GM19043 (cell line): ENCODE results near the gene CCDC200.
"Not testable (repeated sequence)": the region's sequence is repeated elsewhere in the genome, so short reads cannot be mapped to it uniquely, and the experiment has no call there.

Experiments
- ATAC-seq: cut with Tn5 transposase; IDR thresholded peaks from one replicate; pipeline ENCODE4 v1.9.1; 2021; ENCODE audit warnings: low read depth; ENCODE audit not compliant: unreplicated experiment

CCDC200 gene

DNA sequence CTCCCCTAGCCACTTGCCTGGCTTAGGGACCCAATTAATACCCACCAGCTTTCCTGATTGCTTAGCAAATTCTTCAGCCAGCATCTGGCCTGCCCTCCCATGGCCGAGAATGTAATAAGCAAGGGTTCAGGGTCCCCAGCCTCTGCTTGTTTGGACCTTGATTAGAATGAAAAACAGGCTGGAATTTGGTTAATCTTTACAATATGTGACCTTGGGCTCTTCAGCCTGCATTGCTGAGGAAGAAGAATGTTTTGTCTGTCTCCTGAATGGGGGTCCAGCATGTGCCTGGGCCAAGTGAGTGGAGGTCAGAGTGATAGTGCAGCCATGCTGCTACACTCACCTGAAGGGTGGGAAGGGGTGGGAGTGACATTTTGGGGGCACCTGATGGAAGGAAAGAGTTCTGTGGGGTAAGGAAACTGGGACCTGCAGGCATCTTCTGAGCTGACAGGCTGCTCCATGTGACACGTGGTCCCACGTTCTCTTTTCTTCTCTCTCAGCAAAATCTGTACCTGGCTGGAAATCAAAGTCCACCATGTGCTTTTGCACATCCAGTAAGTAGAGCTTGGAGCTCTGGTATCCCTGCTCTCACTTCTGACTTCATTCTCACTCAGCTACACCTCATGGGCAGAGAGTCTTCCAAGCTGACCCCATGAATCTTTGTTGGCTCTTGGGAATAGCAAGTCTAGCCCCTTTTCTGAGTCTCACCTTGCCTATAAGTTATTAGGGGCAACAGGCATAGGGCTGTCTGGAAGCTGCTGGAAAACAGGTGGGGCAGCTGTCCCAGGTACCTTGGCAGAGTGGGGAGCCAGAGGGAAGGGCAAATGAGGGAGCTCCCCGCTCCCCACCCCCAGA lies 11.4 kb downstream of the CCDC200 start:
- no peak for ATAC-seq

DNA sequence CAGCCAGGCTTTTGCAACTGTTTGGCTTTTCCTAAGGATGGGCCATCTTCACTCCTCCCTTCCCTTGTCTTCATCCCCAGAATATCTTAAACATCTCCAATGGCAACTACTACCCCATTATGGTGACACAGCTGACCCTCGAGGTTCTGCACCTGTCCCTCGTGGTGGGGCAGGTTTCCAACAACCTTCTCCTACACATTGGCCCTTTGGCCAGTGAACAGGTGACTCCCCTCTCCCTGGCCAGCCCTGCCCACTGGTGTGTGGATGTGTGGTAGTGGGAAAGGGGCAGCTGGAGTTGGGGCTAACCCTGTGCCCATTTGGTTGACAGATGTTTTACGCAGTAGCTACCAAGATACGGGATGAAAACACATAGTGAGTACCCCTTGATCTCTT lies 12.1 kb downstream of the CCDC200 start:
- ATAC-seq, result no peak

DNA sequence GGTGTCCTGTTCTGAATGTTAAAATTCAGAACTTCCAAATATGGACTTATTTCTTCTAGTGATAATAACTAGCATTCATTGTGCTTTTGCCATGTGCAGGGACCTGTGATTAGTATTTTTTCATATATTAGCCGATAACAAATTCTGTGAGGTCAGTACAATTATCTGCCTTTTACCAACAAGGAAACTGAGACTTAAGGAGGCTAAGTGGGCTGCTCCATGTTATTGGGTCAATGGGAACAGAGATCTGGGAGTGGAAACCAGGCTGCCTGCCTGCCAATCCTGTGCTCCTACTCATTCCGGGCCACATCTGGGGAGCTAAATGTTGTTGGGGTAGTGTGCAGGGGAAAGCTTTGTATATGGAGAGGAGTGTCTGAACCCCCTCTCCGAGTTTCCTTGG lies 13.1 kb downstream of the CCDC200 start:
- no peak for ATAC-seq

DNA sequence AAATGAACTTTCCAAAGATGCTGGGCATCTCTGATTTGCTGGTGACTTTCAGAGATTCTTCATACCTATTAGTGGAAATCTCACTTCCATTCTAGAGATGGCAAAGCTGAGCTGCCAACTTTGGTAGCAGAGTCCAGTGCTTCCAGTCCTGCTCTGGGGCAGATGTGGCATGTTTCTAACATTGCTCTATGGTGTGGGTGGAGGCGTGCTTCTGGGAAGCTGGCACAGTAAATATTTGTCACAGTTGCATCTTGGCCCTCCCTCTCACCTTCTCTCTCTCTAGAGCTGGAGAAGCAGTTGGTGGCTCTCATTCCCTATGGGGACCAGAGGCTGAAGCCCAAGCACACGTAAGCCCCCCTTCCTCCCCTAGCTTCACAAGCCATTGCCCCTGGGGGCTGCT lies 14.9 kb downstream of the CCDC200 start:
- no peak for ATAC-seq

DNA sequence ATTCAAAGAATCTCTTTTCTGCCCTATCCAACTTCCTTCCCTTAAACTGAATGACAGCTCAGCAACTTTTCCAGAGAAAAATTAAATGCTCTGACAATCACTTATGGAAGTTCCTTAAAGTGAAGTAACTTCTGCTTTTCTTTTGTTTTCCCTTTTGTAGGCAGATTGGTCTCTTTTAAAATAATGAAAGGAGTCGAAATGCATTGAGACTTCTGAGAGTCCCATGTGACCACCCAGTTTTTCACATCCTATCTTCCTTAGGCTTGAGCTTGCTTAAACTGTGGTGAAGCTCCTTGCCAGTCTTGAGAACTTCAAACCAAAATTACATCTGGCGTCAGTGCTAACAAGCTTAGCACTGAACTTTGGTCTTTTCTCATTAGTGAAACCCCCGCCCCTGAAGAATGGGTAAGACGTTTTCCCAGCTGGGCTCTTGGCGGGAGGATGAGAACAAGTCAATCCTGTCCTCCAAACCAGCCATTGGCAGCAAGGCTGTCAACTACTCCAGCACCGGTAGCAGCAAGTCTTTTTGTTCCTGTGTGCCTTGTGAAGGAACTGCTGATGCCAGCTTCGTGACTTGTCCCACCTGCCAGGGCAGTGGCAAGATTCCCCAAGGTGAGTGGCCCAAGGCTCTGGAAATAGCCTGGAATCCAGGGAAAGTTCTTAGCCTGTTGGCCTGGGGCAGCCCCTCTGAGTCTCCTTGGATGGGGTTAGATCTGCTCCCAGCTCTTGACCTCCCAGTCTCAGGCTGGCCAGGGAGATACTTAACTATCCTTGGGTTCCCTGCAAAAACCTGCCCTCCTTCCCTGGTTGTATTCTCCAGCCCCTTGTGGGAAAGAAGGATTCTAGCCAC lies 15.6 kb downstream of the CCDC200 start:
- ATAC-seq, result no peak

DNA sequence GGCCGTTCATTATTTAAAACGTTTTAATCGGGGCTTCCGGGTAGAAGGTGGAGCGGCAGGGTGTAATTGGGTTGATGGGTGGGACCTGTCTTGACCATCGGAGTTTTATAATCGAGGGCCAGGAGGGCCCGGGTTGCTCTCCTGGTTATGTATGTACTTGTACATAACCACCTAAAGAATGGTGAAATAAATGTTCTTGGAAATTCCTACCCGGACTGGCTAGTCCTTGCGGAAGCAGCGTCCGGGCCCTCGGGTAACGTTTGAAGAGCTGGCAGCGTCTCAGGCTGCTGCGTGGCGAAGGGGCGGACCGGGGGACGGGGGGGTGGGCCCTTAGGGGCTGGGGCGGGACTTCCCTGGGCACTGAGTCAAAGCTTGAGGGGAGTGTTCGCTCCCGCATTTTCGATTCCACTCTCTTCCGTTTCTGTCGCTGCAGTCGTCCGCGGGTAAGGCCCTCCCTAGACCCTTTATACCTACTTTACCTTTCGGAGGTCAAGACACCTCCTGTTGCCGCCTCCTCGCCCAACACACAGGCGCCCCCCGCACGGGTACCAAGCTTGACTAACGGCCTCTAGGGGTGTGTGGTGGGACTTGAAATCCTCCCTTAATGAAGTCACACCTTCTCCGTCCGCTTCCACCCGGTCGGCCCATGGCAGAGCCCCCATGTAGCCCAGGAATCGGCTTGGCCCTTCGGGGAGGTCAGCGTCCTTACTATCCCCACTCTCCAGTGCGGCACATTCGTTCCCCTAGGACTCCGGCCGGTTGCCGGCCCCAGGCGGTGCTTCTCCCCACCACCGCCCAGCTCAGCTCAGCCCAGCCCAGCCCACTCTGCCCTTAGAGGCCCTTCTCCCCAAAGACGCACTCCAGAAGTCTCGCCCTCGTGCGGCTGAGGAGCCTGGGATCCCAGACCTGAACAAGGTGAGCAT lies 16.7 kb downstream of the CCDC200 start, which contains the start of gene TMEM106A:
Gene TMEM106A, plus strand, starts transcription at position 396 of the 923 bp plus-strand sequence. CDS start 1,167 bp downstream, outside the sequence.
- no peak for ATAC-seq

DNA sequence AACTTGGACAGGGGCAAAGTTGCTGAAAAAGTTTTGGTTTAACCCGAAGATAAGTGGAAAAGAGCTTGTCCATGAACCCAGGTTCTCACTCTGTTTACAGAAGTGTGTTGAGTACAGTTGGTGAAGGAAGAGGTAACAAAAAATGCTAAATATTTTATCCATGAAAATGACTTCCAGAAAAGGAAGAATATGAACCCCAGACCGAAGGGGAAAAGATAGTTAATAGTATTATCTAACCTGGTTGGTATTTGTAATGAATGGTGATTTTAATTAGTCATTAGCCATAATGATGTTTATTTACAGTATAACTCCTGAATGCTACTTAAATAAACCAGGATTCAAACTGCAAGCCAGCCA lies 17.3 kb downstream of the CCDC200 start:
- ATAC-seq, result no peak

DNA sequence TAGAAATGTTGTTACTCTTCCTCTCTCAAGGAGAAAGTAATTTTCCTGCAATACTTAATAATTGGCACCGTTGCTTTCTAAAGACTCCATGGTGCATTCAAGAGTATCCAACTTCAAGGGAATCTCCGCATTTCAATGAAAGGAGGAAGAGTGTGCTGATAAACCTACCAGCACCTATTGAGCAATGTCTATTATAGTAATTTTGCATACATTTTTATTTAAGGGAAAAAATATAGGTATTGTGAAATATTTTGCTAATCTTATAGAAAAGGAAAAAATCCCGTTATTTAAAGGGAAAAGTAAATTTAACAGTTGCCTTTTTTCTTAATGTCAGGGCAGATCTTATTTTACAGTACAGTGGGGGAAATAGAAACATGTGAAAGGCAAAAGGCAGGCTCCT lies 17.8 kb downstream of the CCDC200 start:
- ATAC-seq, result no peak

DNA sequence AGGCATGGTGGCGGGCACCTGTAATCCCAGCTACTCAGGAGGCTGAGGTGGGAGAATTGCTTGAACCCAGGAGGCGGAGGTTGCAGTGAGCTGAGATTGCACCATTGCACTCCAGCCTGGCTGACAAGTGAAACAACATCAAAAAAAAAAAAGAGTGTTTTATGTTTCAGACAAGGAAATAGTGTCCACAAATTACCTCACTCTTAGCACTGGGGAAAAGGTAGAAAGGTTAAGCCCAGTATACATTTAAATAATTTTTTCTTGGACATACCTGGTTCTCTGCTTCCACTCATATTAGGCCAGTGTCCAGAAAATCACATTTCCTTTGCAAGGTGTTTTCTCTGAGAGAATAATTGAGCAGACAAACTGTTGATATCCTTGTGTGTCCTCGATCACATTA lies 25.4 kb downstream of the CCDC200 start:
- not testable (repeated sequence) for ATAC-seq

DNA sequence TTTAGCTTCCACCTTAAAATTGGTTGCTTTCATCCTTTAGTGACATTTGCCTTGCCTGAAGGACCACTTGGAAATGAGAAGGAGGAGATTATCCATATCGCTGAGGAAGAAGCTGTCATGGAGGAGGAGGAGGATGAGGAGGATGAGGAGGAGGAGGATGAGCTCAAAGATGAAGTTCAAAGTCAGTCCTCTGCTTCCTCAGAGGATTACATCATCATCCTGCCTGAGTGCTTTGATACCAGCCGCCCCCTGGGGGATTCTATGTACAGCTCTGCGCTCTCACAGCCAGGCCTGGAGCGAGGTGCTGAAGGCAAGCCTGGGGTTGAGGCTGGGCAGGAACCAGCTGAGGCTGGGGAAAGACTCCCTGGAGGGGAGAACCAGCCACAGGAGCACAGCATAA lies 28.3 kb downstream of the CCDC200 start:
- ATAC-seq, result no peak

DNA sequence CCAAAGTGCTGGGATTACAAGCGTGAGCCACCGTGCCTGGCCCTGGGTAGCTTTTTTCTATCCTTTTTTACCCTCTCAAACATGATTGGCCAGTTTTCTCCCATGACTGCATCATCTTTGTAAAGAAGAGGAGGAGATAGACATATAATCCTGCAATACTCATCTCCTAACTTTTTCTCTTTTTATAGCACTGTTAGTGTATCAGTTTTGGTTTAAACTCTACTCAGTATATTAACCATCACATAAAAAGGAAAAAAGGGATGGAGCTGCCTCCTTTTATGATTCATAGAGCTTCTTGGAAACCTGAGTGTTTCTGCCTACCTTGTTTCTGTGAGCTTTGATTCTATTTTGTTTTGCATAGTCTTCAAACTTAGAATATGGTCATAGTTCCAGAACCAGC lies 28.8 kb downstream of the CCDC200 start:
- ATAC-seq, result no peak

DNA sequence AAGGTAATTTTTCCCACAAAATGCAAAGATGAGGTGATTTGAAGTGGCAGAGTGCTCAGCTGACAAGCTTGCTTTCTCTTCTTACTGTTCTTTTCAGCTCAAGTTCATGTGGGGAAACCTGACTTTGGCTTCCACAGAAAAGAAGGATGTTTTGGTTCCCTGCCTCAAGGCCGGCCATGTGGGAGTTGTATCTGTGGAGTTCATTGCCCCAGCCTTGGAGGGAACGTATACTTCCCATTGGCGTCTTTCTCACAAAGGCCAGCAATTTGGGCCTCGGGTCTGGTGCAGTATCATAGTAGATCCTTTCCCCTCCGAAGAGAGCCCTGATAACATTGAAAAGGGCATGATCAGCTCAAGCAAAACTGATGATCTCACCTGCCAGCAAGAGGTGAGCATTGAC lies 35.2 kb downstream of the CCDC200 start:
- no peak for ATAC-seq

DNA sequence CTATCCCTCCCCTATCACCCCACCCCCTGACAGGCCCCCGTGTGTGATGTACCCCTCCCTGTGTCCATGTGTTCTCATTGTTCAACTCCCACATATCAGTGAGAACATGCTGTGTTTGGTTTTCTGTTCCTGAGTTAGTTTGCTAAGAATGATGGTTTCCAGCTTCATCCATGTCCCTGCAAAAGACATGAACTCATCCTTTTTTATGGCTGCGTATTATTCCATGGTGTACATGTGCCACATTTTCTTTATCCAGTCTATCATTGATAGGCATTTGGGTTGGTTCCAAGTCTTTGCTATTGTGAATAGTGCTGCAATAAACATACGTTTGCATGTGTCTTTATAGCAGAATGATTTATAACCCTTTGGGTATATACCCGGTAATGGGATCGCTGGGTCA lies 41.8 kb downstream of the CCDC200 start:
- not testable (repeated sequence) for ATAC-seq

DNA sequence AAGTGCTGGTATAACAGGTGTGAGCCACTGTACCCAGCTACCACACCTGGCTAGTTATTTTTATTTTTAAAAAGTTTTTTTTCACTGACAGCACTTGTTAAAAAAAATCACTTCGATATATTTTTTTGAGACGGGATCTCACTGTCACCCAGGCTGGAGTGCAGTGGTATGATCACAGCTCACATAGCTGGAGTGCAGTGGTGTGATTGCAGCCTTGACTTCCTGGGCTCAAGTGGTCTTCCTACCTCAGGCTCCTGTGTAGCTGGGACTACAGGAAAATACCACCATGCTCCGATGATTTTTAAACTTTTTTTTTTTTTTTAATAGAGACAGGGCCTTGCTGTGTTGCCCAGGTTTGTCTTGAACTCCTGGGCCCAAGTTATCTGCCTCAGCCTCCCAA lies 44.5 kb downstream of the CCDC200 start:
- no peak for ATAC-seq

DNA sequence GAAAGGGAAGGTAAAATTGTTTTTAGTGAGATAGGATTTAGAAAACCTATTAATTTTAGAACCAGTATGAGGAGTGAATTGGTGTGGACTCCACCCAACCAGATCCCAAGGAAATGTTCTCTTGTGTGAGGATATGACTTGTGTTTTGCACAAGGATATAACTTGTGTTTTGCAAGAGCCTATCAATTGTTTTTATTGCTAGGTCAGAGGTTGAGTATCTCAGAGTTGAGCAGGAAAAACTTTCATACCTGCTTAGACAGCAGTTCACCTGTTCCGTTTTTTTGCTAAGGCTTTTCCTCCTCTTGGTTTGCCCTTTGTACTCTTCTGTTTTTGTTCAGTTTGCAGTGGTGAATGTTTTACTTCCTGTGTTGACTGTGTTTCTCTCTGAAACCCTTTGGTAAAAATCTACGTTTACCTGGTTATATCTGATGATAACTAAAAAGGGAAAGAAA lies 52.3 kb downstream of the CCDC200 start:
- no peak for ATAC-seq

DNA sequence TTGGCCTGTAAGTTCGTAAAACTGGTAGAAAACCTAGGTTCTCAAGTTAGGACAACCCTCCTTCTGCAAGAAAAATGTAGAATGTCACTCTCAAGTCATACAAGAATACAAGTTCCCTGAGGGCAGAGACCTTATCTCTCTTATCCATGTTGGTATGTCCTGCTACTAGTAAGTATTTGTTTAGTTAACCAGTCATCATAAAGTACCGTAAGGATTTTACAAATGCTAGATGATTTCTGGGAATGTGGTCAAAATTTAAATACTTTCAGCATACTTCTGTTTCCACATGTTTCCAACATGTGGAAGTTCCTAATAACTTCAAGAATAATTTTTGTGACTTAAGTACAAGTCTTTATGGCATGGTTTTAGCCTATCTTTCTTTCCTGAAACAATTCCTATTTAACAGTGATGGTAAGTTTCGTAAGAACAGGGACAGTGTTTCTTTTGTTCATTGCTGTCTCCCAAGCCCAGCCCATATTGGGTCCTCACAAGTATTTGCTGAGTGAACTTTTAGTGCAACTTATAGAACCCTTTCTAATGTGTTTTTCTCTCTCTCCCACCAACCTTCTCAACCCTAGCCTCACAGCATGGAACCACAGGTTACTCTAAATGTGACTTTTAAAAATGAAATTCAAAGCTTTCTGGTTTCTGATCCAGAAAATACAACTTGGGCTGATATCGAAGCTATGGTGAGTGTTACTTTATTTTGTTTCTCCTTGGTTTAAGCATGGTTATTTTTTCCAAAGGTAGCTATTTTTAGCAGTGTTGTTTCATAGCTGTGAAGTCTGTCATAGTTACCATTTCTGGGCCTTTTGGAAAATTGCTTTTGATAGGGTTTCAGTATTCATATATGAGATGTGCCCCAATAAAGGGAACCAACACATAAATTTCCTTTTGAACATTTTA lies 53.0 kb downstream of the CCDC200 start:
- ATAC-seq, result no peak

DNA sequence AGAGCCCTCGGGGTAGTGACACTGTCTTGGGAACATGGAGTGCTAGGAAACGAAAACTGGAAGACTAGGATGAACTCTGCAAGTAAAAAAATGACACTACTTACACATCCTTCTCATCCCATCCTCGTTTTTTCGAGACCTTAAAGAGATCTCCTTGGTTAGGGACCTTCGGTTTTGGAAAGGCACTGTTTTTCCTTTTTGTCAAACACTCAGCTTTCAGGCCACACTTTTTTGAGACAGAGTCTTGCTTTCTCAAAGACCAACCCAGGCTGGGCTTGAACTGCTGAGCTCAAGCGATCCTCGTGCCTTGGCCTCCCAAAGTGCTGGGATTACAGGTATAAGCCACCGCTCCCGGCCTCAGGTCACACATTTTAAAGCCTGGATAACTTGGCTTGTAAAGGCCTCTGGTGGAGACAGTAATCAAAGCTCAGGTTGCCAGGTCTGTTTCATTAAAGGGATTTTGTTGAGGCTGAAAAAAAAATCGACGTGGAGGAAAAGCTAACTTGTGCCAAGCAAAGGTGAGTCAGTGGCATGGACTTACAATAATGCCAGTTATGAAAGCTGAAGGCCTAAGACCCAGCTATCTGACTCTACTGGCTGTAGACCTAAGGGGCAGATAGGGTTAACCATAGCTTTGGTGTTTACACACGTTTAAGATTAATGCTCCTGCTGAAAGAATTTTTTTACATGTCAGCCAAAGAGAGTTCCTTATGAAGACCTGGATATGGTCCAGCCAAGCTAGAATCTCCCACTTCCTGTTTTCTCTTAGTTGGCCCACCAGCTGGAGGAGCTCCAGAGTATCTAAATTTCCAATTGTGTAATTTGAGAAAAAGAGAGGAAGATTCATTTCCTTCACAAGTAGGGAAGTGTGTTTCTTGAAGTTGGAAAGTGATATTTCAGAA lies 56.6 kb downstream of the CCDC200 start:
- ATAC-seq, result no peak
